Spleen (tissue), 11 donors: Measurements from ENCODE around the gene MAP1LC3B. TPM values are rescaled to one million over a fixed set of nuclear protein-coding genes. Genes with fewer than 3 reads are reported as not detected.
A peak's percentile ranks its signal among the peaks of the same experiment; 100 is the strongest.
"Not testable (repeated sequence)": the region's sequence is repeated elsewhere in the genome, so short reads cannot be mapped to it uniquely, and the experiment has no call there.

ENCODE experiments used
- DNase-seq: peaks from one replicate; pipeline ENCODE4 v3.0.0-alpha.2; 2020
- H3K27ac ChIP-seq, 8 donors: fragments of 200-600 bp; sonication (generic) in 7 of 8; 1 replicate in 4 of 8; 2 replicates in 4 of 8; pipeline versions ENCODE4 v1.5.0 to v1.8.0; 2016 to 2021; ENCODE audit warnings: inconsistent platforms in 4 of 8, mild to moderate bottlenecking in 4 of 8, moderate library complexity in 1 of 8
- H3K27me3 ChIP-seq, 7 donors: fragments of 200-600 bp; sonication (generic) in 6 of 7; replicated peaks in 1 of 7; 1 replicate in 4 of 7; 2 replicates in 3 of 7; pipeline versions ENCODE4 v1.5.0 to v1.8.0; 2016 to 2021; ENCODE audit warnings: inconsistent platforms in 3 of 7, mild to moderate bottlenecking in 1 of 7
- H3K36me3 ChIP-seq, 6 donors: fragments of 200-600 bp; sonication (generic) in 5 of 6; 1 replicate in 4 of 6; 2 replicates in 2 of 6; pipeline versions ENCODE4 v1.5.0 to v1.8.0; 2016 to 2021; ENCODE audit warnings: inconsistent platforms in 2 of 6
- H3K4me1 ChIP-seq, 6 donors: fragments of 200-600 bp; sonication (generic) in 5 of 6; 1 replicate in 3 of 6; 2 replicates in 3 of 6; pipeline versions ENCODE4 v1.5.0 to v1.8.0; 2016 to 2021; ENCODE audit warnings: inconsistent platforms in 3 of 6
- H3K4me3 ChIP-seq, 8 donors: fragments of 200-600 bp; sonication (generic) in 7 of 8; 1 replicate in 4 of 8; 2 replicates in 4 of 8; pipeline versions ENCODE4 v1.5.0 to v1.8.0; 2016 to 2021; ENCODE audit warnings: inconsistent platforms in 4 of 8, mild to moderate bottlenecking in 4 of 8, moderate library complexity in 2 of 8
- H3K9me3 ChIP-seq, 8 donors: fragments of 200-600 bp; sonication (generic) in 7 of 8; 1 replicate in 4 of 8; 2 replicates in 4 of 8; pipeline versions ENCODE4 v1.5.0 to v1.8.0; 2016 to 2021; ENCODE audit warnings: inconsistent platforms in 4 of 8
- POLR2A ChIP-seq, 3 donors: fragments of 450-650 bp; IDR thresholded peaks; one replicate each; pipeline ENCODE4 v1.5.1; 2017; ENCODE audit warnings: antibody characterized with exemption in 3 of 3, mild to moderate bottlenecking in 1 of 3
- POLR2AphosphoS5 ChIP-seq, 3 donors: sonication (generic); formaldehyde crosslinking; IDR thresholded peaks; one replicate each; pipeline ENCODE4 v1.5.1; 2017; ENCODE audit warnings: antibody characterized with exemption in 3 of 3
- WGBS, 5 donors: extraction: QIAGEN DNeasy Blood & Tissue Kit in 3 of 5; methylation state at CpG; one replicate each; pipeline versions ENCODE4 v1.1.5 to v1.1.7; 2013 to 2018; 5-methylcytosine and 5-hydroxymethylcytosine counted together
- intact Hi-C: fragments of 100-400 bp; cut with DNase I; formaldehyde crosslinking; loops from one replicate; pipeline ENCODE4 v1.15.0; 2023; ENCODE audit warnings: low total_unique reads
- polyA plus RNA-seq, 3 donors: library from polyadenylated mRNA; stranded (reverse); fragments of 200-250 nt; gene quantifications; one replicate each; pipeline ENCODE4 v1.2.1, GENCODE V29; 2013
- total RNA-seq, 7 donors: library from RNA; depleted of rRNA in 3 of 7; stranded (reverse); fragments of >200 nt in 3 of 7; fragmentation: NEBNext Ultra II Directional in 4 of 7; extraction: Animal tissue kit (Norgen Biotek cat#: 25700) in 4 of 7; gene quantifications; one replicate each; pipeline versions ENCODE4 v1.1.0 to v1.2.1, GENCODE V29; 2016 to 2021
- TF ChIP-seq, protein P1 (sequence below), 11 experiments: fragments of 200-600 bp in 7 of 11; fragments of 450-650 bp in 4 of 11; sonication (generic) in 4 of 11; IDR thresholded peaks in 8 of 11; conservative IDR thresholded peaks in 3 of 11; 1 replicate in 7 of 11; 2 replicates in 4 of 11; pipeline versions ENCODE4 v1.4.0 to v1.8.0; 2016 to 2021; ENCODE audit warnings: antibody characterized with exemption in 11 of 11, inconsistent platforms in 4 of 11, mild to moderate bottlenecking in 1 of 11
- donor health status: healthy with polysubstance abuse.
- donor health status: DM: no; HTN: no; CAD: no; lungs with moderate emphysema.
- donor health status: DM: no; HTN: no; CAD: no.
- donor health status: Bipolar disorder and iron deficiency.
- donor health status: healthy.
- donor health status: DM: no; HTN: no; CAD: no.
- donor health status: DM: yes; HTN: yes; CAD: no.

The MAP1LC3B gene
- total and polyA plus RNA-seq, 10 donors, result 32.3 to 71.4 (median 54.9) TPM

- intact Hi-C loops, result loop anchor here (10.0 kb wide), 1 partner anchor 376 kb away; the partner anchor contains the start of gene KLHDC4
- no peaks in the 10 kb centered on the region for H3K9me3 ChIP-seq
- H3K27me3 ChIP-seq, result no peaks in the 10 kb centered on the region
- TF ChIP-seq, protein P1, sequence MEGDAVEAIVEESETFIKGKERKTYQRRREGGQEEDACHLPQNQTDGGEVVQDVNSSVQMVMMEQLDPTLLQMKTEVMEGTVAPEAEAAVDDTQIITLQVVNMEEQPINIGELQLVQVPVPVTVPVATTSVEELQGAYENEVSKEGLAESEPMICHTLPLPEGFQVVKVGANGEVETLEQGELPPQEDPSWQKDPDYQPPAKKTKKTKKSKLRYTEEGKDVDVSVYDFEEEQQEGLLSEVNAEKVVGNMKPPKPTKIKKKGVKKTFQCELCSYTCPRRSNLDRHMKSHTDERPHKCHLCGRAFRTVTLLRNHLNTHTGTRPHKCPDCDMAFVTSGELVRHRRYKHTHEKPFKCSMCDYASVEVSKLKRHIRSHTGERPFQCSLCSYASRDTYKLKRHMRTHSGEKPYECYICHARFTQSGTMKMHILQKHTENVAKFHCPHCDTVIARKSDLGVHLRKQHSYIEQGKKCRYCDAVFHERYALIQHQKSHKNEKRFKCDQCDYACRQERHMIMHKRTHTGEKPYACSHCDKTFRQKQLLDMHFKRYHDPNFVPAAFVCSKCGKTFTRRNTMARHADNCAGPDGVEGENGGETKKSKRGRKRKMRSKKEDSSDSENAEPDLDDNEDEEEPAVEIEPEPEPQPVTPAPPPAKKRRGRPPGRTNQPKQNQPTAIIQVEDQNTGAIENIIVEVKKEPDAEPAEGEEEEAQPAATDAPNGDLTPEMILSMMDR (IDR thresholded peaks at IDR 0.05 in 8 of 11, conservative IDR thresholded peaks at IDR 0.05 in 3 of 11), result no peak
- TF ChIP-seq POLR2A (IDR thresholded peaks at IDR 0.05) (no peak), POLR2AphosphoS5 (IDR thresholded peaks at IDR 0.05) (no peak)
- WGBS, 5 donors, result 19 to 41% (median 25%) methylated on average over 1 of the region's 1 CpG
- H3K4me1 ChIP-seq, result peaks cover 15 to 79% (median 55%) of the 10 kb centered on the region in 6 donors
- no peaks in the 10 kb centered on the region for H3K36me3 ChIP-seq
- H3K4me3 ChIP-seq, result peak overlapping the region in 1 of 8 donors; percentile 57
- no peak for DNase-seq
- H3K27ac ChIP-seq, result peak overlapping the region; percentile 75 to 95 (median 90)
Observed at GRCh38 chr16:87388818-87389134, 3.4 kb upstream of the MAP1LC3B start.

GRCh38 chr16:87389245-87389644, 2.9 kb upstream of the MAP1LC3B start:
- H3K4me3 ChIP-seq, result no peak overlapping the region
- H3K36me3 ChIP-seq, result no peaks in the 10 kb centered on the region
- H3K9me3 ChIP-seq, result no peaks in the 10 kb centered on the region
- H3K4me1 ChIP-seq, result peaks cover 18 to 79% (median 57%) of the 10 kb centered on the region in 6 donors
- peak overlapping the region in 7 of 8 donors; percentile 85 to 95 (median 91) for H3K27ac ChIP-seq
- 72 to 86% (median 76%) methylated on average over 5 of the region's 5 CpGs for WGBS, 5 donors
- DNase-seq, result no peak
- no peaks in the 10 kb centered on the region for H3K27me3 ChIP-seq
- intact Hi-C loops, result loop anchor here (10.0 kb wide), 1 partner anchor 376 kb away; the partner anchor contains the start of gene KLHDC4
- TF ChIP-seq, protein P1 (IDR thresholded peaks at IDR 0.05 in 8 of 11, conservative IDR thresholded peaks at IDR 0.05 in 3 of 11), result no peak
- TF ChIP-seq POLR2AphosphoS5 (IDR thresholded peaks at IDR 0.05) (no peak), POLR2A (IDR thresholded peaks at IDR 0.05) (no peak)

GRCh38 chr16:87389914-87390313, 2.2 kb upstream of the MAP1LC3B start:
- H3K4me1 ChIP-seq, result peaks cover 20 to 79% (median 57%) of the 10 kb centered on the region in 6 donors

GRCh38 chr16:87390641-87391323, 1.4 kb upstream of the MAP1LC3B start:
- TF ChIP-seq POLR2AphosphoS5 (IDR thresholded peaks at IDR 0.05) (no peak), POLR2A (IDR thresholded peaks at IDR 0.05) (no peak)
- TF ChIP-seq, protein P1 (IDR thresholded peaks at IDR 0.05 in 8 of 11, conservative IDR thresholded peaks at IDR 0.05 in 3 of 11), result no peak
- Histone ChIP-seq H3K4me1 (peaks cover 21 to 81% (median 64%) of the 10 kb centered on the region in 6 donors), H3K27ac (peak overlapping the region; percentile 91 to 99 (median 98)), H3K9me3 (no peaks in the 10 kb centered on the region), H3K4me3 (peak overlapping the region in 5 of 8 donors; percentile 64 to 82 (median 69)), H3K36me3 (peaks cover 0 to 7% (median 0%) of the 10 kb centered on the region in 6 donors), H3K27me3 (no peaks in the 10 kb centered on the region)
- WGBS, 5 donors, result 95 to 98% (median 97%) methylated on average over 24 of the region's 24 CpGs
- DNase-seq, result peak; percentile 83
- intact Hi-C loops, result no loop called here

More at GRCh38 chr16:87389914-87390313, 2.2 kb upstream of the MAP1LC3B start:
- not testable (repeated sequence) for H3K27me3 ChIP-seq, H3K9me3 ChIP-seq, DNase-seq, H3K36me3 ChIP-seq, H3K4me3 ChIP-seq
- 93 to 96% (median 94%) methylated on average over 9 of the region's 9 CpGs for WGBS, 5 donors
- intact Hi-C loops, result loop anchor here (10.0 kb wide), 1 partner anchor 375 kb away; the partner anchor contains the start of gene KLHDC4
- H3K27ac ChIP-seq, result peak overlapping the region in 3 of 8 donors; percentile 22 to 90 (median 85)
